BJ (cell line): ENCODE results near the gene DOCK1. TPM values are rescaled to one million over a fixed set of nuclear protein-coding genes. Genes with fewer than 3 reads are reported as not detected.

Experiments used
- CTCF ChIA-PET: fragments of 350-600 bp; formaldehyde crosslinking; extraction: SDS; loops from one replicate; lab custom pipeline; 2021; ENCODE audit warnings: antibody characterized with exemption, inconsistent platforms; lab: Yijun Ruan, JAX
- POLR2A ChIA-PET: fragments of 300-600 bp; sonication (Branson Sonifier 250); formaldehyde crosslinking; extraction: SDS; loops from one replicate; lab custom pipeline; 2021; ENCODE audit warnings: antibody characterized with exemption; lab: Charles Lee
- DNase-seq: peaks from one replicate; pipeline ENCODE4 v3.0.0-alpha.2; 2011; ENCODE audit warnings: low read depth
- H3K27me3 ChIP-seq: 2 replicates; pipeline ENCODE4 v1.6.0; 2011; ENCODE audit warnings: low read length; ENCODE audit not compliant: control insufficient read depth, insufficient read depth
- H3K36me3 ChIP-seq: 2 replicates; pipeline ENCODE4 v1.5.1; 2011; ENCODE audit warnings: low read length; ENCODE audit not compliant: control insufficient read depth, insufficient read depth
- H3K4me3 ChIP-seq: 2 replicates; pipeline ENCODE4 v1.5.1; 2011; ENCODE audit warnings: low read depth, mild to moderate bottlenecking, control low read depth, low read length
- polyA plus RNA-seq: library from polyadenylated mRNA; depleted of rRNA; stranded (reverse); fragments of >200 nt; gene quantifications from 2 replicates; pipeline ENCODE4 v1.2.3, GENCODE V29; 2011
- TF ChIP-seq, protein P1 (sequence below): IDR thresholded peaks from 2 replicates; pipeline ENCODE4 v1.5.1; 2011; ENCODE audit warnings: low read depth, mild to moderate bottlenecking, control low read depth, inconsistent platforms, low read length, moderate library complexity; ENCODE audit not compliant: insufficient read depth

DOCK1 gene
- polyA plus RNA-seq, 1 experiment, result 20.0 TPM

DNA sequence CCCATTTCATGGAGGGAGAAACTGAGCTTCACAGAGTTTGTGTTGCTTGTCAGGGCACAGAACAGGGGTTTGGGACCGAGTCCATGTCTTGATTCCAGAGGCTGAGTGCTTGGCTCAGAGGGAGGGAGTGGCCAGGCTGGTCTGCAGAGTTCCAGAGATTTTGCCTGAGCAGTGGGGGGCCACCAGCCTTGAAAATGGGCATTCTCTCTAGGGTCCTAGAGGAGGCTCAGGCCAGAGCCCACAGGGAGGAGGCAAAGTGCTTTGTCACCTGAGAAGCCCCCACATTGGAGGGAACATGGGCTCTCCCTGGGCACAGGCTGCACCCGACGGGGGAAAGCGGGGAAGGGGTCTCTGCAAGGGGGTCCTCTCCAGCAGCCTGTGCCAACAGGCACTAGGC is 51.5 kb downstream of the DOCK1 start:
- ChIA-PET POLR2A (no interaction called here), CTCF (no interaction called here)
- H3K4me3 ChIP-seq, result no peak overlapping the region
- H3K36me3 ChIP-seq, result 0 out of 2 replicates have a peak, but pooled peaks cover 1% of the 10 kb centered on the region
- TF ChIP-seq, protein P1, sequence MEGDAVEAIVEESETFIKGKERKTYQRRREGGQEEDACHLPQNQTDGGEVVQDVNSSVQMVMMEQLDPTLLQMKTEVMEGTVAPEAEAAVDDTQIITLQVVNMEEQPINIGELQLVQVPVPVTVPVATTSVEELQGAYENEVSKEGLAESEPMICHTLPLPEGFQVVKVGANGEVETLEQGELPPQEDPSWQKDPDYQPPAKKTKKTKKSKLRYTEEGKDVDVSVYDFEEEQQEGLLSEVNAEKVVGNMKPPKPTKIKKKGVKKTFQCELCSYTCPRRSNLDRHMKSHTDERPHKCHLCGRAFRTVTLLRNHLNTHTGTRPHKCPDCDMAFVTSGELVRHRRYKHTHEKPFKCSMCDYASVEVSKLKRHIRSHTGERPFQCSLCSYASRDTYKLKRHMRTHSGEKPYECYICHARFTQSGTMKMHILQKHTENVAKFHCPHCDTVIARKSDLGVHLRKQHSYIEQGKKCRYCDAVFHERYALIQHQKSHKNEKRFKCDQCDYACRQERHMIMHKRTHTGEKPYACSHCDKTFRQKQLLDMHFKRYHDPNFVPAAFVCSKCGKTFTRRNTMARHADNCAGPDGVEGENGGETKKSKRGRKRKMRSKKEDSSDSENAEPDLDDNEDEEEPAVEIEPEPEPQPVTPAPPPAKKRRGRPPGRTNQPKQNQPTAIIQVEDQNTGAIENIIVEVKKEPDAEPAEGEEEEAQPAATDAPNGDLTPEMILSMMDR, result no peak
- DNase-seq, result no peak
- H3K27me3 ChIP-seq, result no peaks in the 10 kb centered on the region

DNA sequence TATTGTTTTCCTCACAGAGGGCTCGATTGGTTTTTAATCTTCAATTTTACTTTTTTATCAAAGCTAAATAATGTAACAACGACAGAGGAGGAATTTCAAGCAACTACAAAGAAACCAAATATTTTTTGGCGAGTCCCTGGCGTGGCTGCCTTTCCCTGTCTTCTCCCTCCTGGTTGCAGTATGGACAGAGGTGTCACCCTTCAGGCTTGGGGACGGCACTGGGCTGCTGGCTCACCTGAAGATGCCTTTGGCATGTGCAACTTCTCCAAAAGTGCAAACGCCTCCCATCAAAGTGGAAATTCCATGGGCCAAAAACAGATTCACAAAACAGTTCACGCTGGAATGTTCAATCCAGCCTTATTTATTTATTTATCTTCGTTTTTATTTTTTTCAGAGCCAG is 51.9 kb downstream of the DOCK1 start:
- no peak for DNase-seq

DNA sequence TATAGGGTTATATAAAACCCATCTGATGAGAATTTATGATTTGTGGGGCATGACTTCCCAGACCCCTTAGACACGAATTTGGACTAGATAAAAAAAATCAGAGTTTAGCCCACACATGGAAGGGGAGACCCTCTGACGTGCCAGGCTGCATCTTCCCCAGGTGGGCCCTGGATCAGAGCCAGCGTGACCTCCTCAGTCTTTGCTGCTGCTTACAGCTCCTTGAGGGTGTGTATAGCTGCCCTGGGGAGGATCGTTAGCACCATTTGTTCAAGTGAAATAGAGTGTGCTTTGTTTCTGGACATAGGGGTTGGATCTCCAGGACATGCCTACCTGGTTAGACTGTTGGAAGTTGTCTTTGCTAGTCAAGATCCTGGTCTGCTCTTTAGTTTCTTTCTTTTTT is 54.2 kb downstream of the DOCK1 start:
- no peak overlapping the region for H3K4me3 ChIP-seq
- TF ChIP-seq, protein P1, result no peak
- no peaks in the 10 kb centered on the region for H3K27me3 ChIP-seq
- ChIA-PET CTCF (no interaction called here), POLR2A (no interaction called here)
- 0 out of 2 replicates have a peak, but pooled peaks cover 1% of the 10 kb centered on the region for H3K36me3 ChIP-seq
- no peak for DNase-seq

More for the DNA sequence above, 51.9 kb downstream of the DOCK1 start:
- Histone ChIP-seq H3K27me3 (no peaks in the 10 kb centered on the region), H3K36me3 (0 out of 2 replicates have a peak, but pooled peaks cover 1% of the 10 kb centered on the region), H3K4me3 (no peak overlapping the region)
- ChIA-PET CTCF (no interaction called here), POLR2A (no interaction called here)
- TF ChIP-seq, protein P1, result no peak

DNA sequence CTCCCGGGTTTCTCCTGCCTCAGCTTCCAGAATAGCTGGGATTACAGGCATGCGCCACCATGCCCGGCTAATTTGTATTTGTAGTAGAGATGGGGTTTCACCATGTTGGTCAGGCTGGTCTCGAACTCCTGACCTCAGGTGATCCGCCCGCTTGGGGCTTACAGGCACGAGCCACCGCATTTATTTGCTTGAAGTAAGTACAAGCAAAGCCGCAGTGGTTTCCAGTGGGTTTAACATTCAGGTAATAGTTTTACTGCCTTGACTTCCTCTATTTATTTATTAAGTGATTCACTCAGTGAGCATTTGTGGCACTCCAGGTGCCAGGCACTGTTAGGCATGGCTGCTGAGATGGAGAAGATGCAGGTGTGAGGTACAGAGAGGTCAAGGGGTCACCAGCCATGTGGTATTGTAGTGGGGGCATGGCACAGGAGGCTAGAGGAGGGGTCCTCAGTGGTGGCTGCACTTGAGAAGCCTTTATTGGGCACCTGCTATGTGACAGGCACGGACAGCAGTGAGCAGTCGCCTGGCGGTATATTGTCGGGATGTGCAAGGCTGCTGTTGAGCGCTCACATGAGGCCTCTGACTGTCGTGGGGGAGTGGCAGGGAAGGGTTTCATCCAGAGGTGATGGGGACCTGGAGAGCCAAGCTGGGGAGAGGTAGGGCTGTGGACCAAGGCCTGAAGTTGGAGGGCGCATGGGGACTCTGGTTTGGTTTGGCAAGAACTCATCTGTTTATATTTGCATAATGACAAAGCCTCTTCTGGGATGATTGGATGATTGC is 54.9 kb downstream of the DOCK1 start:
- CTCF ChIA-PET, result no interaction called here
- DNase-seq, result no peak
- no peaks in the 10 kb centered on the region for H3K27me3 ChIP-seq
- 0 out of 2 replicates have a peak, but pooled peaks cover 1% of the 10 kb centered on the region for H3K36me3 ChIP-seq
- POLR2A ChIA-PET, result no interaction called here
- TF ChIP-seq, protein P1, result no peak
- H3K4me3 ChIP-seq, result no peak overlapping the region

DNA sequence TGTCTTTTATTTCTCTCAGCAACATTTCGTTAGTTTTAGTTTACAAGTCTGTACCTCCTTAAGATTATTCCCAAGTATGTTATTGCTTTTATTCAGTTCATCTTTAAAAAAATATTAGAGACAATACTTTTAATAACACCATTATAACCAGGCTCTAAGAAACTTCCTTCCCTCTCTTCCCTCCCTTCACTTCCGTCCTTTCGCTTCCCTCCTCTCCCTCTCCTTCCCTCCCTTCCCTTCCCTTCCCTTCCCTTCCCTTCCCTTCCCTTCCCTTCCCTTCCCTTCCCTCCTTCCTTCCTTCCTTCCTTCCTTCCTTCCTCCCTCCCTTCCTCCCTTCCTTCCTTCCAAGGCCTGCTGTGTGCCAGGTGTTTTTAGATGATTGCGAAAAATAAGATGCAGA is 58.1 kb downstream of the DOCK1 start:
- CTCF ChIA-PET, result no interaction called here
- DNase-seq, result no peak

More for the DNA sequence above, 58.1 kb downstream of the DOCK1 start:
- no peaks in the 10 kb centered on the region for H3K27me3 ChIP-seq
- no peaks in the 10 kb centered on the region for H3K36me3 ChIP-seq
- TF ChIP-seq, protein P1, result no peak
- no peak overlapping the region for H3K4me3 ChIP-seq
- POLR2A ChIA-PET, result no interaction called here
